Ovary (tissue), 3 donors: ENCODE data around the gene SPATA13.

ENCODE experiments used
- POLR2A ChIP-seq: fragments of 450-650 bp; IDR thresholded peaks from one replicate; pipeline ENCODE4 v1.6.1; 2017; ENCODE audit warnings: antibody characterized with exemption, mild to moderate bottlenecking, moderate library complexity
- TF ChIP-seq, protein P1 (sequence below), 3 donors: fragments of 450-650 bp in 2 of 3; fragments of 200-600 bp in 1 of 3; IDR thresholded peaks; one replicate each; pipeline versions ENCODE4 v1.5.1 to v1.8.0; 2016 to 2022; ENCODE audit warnings: antibody characterized with exemption in 3 of 3, mild to moderate bottlenecking in 1 of 3
- donor health status: DM: no; HTN: no; CAD: no.

DNA sequence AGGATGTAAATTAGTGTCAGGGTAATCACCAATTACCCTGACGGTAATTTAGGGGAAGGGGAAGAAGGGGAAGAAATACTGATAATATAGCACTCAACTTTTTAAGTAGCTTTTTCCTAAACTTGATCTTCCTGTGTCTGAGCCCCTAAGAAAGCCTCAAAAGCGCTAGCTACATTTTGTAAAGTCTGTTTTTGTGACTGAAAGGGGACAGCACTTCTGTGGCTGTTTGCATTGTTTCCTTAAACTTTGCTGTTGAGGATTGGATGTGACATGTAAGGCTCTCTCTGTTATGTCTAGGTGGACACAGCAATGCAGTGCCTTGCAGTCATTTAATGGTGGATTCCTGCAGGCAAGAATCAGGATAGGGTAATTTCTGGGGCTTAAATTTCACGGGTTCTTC lies 42.8 kb downstream of the SPATA13 start:
- TF ChIP-seq POLR2A = no peak
- TF ChIP-seq, protein P1, sequence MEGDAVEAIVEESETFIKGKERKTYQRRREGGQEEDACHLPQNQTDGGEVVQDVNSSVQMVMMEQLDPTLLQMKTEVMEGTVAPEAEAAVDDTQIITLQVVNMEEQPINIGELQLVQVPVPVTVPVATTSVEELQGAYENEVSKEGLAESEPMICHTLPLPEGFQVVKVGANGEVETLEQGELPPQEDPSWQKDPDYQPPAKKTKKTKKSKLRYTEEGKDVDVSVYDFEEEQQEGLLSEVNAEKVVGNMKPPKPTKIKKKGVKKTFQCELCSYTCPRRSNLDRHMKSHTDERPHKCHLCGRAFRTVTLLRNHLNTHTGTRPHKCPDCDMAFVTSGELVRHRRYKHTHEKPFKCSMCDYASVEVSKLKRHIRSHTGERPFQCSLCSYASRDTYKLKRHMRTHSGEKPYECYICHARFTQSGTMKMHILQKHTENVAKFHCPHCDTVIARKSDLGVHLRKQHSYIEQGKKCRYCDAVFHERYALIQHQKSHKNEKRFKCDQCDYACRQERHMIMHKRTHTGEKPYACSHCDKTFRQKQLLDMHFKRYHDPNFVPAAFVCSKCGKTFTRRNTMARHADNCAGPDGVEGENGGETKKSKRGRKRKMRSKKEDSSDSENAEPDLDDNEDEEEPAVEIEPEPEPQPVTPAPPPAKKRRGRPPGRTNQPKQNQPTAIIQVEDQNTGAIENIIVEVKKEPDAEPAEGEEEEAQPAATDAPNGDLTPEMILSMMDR (IDR thresholded peaks at IDR 0.05) = no peak
